Breast epithelium (tissue), 4 donors: ENCODE results near the gene KIFC1. TPM values are rescaled to one million over a fixed set of nuclear protein-coding genes. Genes with fewer than 3 reads are reported as not detected.

Experiments
- DNase-seq, 2 donors: peaks; one replicate each; pipeline ENCODE4 v3.0.0-alpha.2; 2019; ENCODE audit warnings: low spot score in 2 of 2
- H3K27ac ChIP-seq, 2 donors: fragments of 200-600 bp; sonication (generic) in 1 of 2; one replicate each; pipeline ENCODE4 v1.5.1; 2016 to 2019; ENCODE audit warnings: mild to moderate bottlenecking in 1 of 2
- H3K27me3 ChIP-seq, 2 donors: fragments of 200-600 bp; sonication (generic) in 1 of 2; one replicate each; pipeline versions ENCODE4 v1.5.1 to v1.6.0; 2017 to 2019; ENCODE audit warnings: control low read depth in 1 of 2, mild to moderate bottlenecking in 1 of 2
- H3K36me3 ChIP-seq: fragments of 200-600 bp; one replicate; pipeline ENCODE4 v1.5.1; 2019
- H3K4me1 ChIP-seq, 2 donors: fragments of 200-600 bp; sonication (generic); one replicate each; pipeline ENCODE4 v1.5.1; 2016 to 2019; ENCODE audit warnings: control low read depth in 1 of 2
- H3K4me3 ChIP-seq, 3 donors: fragments of 200-600 bp; sonication (generic); 1 replicate in 2 of 3; 2 replicates in 1 of 3; pipeline ENCODE4 v1.5.1; 2016 to 2019; ENCODE audit warnings: mild to moderate bottlenecking in 3 of 3, moderate library complexity in 2 of 3
- H3K9me3 ChIP-seq, 2 donors: fragments of 200-600 bp; sonication (generic) in 1 of 2; one replicate each; pipeline ENCODE4 v1.5.1; 2016 to 2019; ENCODE audit warnings: control low read depth in 1 of 2
- POLR2A ChIP-seq: fragments of 450-650 bp; IDR thresholded peaks from one replicate; pipeline ENCODE4 v1.6.1; 2016; ENCODE audit warnings: antibody characterized with exemption, mild to moderate bottlenecking, moderate library complexity
- POLR2AphosphoS5 ChIP-seq, 3 donors: sonication (generic); formaldehyde crosslinking; IDR thresholded peaks; one replicate each; pipeline ENCODE4 v1.6.1; 2017; ENCODE audit warnings: antibody characterized with exemption in 3 of 3
- intact Hi-C: fragments of 100-400 bp; cut with DNase I; formaldehyde crosslinking; loops from one replicate; pipeline ENCODE4 v1.15.1; 2023; ENCODE audit warnings: low total_unique reads
- total RNA-seq, 3 donors: library from RNA; depleted of rRNA; stranded (reverse); fragments of >200 nt; gene quantifications; one replicate each; pipeline ENCODE4 v1.1.0, GENCODE V29; 2016
- TF ChIP-seq, protein P1 (sequence below), 3 donors: fragments of 450-650 bp; IDR thresholded peaks; one replicate each; pipeline ENCODE4 v1.5.1; 2016 to 2017; ENCODE audit warnings: antibody characterized with exemption in 3 of 3, mild to moderate bottlenecking in 3 of 3, moderate library complexity in 3 of 3

KIFC1 gene
- total RNA-seq, 3 donors from 2014 or later: 2.0 to 3.8 (median 3.2) TPM

GRCh38 chr6:33428224-33428965, 36.8 kb downstream of the KIFC1 start:
- H3K27me3 ChIP-seq: no peaks in the 10 kb centered on the region
- no peaks in the 10 kb centered on the region for H3K36me3 ChIP-seq
- TF ChIP-seq, protein P1, sequence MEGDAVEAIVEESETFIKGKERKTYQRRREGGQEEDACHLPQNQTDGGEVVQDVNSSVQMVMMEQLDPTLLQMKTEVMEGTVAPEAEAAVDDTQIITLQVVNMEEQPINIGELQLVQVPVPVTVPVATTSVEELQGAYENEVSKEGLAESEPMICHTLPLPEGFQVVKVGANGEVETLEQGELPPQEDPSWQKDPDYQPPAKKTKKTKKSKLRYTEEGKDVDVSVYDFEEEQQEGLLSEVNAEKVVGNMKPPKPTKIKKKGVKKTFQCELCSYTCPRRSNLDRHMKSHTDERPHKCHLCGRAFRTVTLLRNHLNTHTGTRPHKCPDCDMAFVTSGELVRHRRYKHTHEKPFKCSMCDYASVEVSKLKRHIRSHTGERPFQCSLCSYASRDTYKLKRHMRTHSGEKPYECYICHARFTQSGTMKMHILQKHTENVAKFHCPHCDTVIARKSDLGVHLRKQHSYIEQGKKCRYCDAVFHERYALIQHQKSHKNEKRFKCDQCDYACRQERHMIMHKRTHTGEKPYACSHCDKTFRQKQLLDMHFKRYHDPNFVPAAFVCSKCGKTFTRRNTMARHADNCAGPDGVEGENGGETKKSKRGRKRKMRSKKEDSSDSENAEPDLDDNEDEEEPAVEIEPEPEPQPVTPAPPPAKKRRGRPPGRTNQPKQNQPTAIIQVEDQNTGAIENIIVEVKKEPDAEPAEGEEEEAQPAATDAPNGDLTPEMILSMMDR (IDR thresholded peaks at IDR 0.05): peak; percentile 30 to 74 (median 42)
- TF ChIP-seq POLR2A: no peak
- no peak for DNase-seq
- H3K9me3 ChIP-seq: no peaks in the 10 kb centered on the region
- H3K27ac ChIP-seq: peak overlapping the region; percentile 95 to 97
- peaks cover 4 to 11% of the 10 kb centered on the region in 2 donors for H3K4me1 ChIP-seq
- intact Hi-C loops: no loop called here
- H3K4me3 ChIP-seq: peak overlapping the region; percentile 48 to 83 (median 64)

GRCh38 chr6:33428966-33429749, 37.5 kb downstream of the KIFC1 start:
- DNase-seq: no peak
- H3K9me3 ChIP-seq: no peaks in the 10 kb centered on the region
- peaks cover 4 to 11% of the 10 kb centered on the region in 2 donors for H3K4me1 ChIP-seq
- TF ChIP-seq POLR2A (no peak), POLR2AphosphoS5 (IDR thresholded peaks at IDR 0.05) (no peak)
- TF ChIP-seq, protein P1 (IDR thresholded peaks at IDR 0.05): no peak
- no peaks in the 10 kb centered on the region for H3K36me3 ChIP-seq
- intact Hi-C loops: no loop called here
- H3K4me3 ChIP-seq: peak overlapping the region in 1 of 3 donors; percentile 83
- H3K27ac ChIP-seq: peak overlapping the region; percentile 95 to 97
- no peaks in the 10 kb centered on the region for H3K27me3 ChIP-seq

- TF ChIP-seq, protein P1 (IDR thresholded peaks at IDR 0.05): no peak
- no peak for TF ChIP-seq POLR2AphosphoS5 (IDR thresholded peaks at IDR 0.05)
- no peak for TF ChIP-seq POLR2A
- DNase-seq: no peak
- Histone ChIP-seq H3K9me3 (no peaks in the 10 kb centered on the region), H3K4me3 (no peak overlapping the region), H3K27ac (no peak overlapping the region), H3K36me3 (no peaks in the 10 kb centered on the region), H3K4me1 (peaks cover 4 to 11% of the 10 kb centered on the region in 2 donors), H3K27me3 (no peaks in the 10 kb centered on the region)
- intact Hi-C loops: no loop called here
Observed at GRCh38 chr6:33429750-33430052, 38.1 kb downstream of the KIFC1 start.

GRCh38 chr6:33430334-33430733, 38.7 kb downstream of the KIFC1 start:
- no peak for DNase-seq
- Histone ChIP-seq H3K36me3 (no peaks in the 10 kb centered on the region), H3K9me3 (no peaks in the 10 kb centered on the region), H3K4me3 (no peak overlapping the region), H3K27ac (no peak overlapping the region), H3K4me1 (peaks cover 4 to 11% of the 10 kb centered on the region in 2 donors), H3K27me3 (no peaks in the 10 kb centered on the region)
- intact Hi-C loops: no loop called here
- TF ChIP-seq POLR2AphosphoS5 (IDR thresholded peaks at IDR 0.05) (no peak), POLR2A (no peak)
- TF ChIP-seq, protein P1 (IDR thresholded peaks at IDR 0.05): no peak
